ENCODE results near the gene TNIK. TPM values are rescaled to one million over a fixed set of nuclear protein-coding genes. Genes with fewer than 3 reads are reported as not detected.

The TNIK gene
- total and polyA plus RNA-seq, 12 donors, result 9.3 to 51.9 (median 35.1) TPM

DNA sequence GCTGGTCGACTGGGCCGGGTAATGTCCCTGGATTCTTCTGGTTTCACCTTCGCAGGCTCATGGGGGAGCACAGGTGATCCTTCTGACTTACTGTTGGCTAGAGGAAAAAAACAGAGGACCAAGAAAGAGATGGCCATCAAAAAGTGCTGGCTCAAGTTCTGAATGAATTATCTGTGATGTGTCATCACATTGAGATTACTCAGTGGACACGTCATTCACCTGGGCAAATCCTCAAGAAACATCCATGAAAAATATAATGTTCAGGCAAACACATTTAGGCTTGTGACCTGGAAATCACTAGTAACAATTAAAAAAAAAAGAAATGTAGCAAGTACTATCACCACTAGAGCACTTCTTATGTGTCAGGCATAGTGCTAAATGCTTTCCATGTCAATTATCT is 352.1 kb downstream of the TNIK start:
- DNase-seq (no peak), ATAC-seq (no peak)
- intact Hi-C loops (cut with DNase I), result no loop called here
- Histone ChIP-seq H3K27ac (no peak overlapping the region), H3K27me3 (no peaks in the 10 kb centered on the region), H3K36me3 (peaks cover 0 to 48% (median 8%) of the 10 kb centered on the region in 9 donors), H3K4me3 (no peak overlapping the region), H3K4me1 (no peaks in the 10 kb centered on the region), H3K9me3 (no peaks in the 10 kb centered on the region)
- TF ChIP-seq, protein P1, sequence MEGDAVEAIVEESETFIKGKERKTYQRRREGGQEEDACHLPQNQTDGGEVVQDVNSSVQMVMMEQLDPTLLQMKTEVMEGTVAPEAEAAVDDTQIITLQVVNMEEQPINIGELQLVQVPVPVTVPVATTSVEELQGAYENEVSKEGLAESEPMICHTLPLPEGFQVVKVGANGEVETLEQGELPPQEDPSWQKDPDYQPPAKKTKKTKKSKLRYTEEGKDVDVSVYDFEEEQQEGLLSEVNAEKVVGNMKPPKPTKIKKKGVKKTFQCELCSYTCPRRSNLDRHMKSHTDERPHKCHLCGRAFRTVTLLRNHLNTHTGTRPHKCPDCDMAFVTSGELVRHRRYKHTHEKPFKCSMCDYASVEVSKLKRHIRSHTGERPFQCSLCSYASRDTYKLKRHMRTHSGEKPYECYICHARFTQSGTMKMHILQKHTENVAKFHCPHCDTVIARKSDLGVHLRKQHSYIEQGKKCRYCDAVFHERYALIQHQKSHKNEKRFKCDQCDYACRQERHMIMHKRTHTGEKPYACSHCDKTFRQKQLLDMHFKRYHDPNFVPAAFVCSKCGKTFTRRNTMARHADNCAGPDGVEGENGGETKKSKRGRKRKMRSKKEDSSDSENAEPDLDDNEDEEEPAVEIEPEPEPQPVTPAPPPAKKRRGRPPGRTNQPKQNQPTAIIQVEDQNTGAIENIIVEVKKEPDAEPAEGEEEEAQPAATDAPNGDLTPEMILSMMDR (IDR thresholded peaks at IDR 0.05), result no peak
- 67% methylated on average over 4 of the region's 4 CpGs for WGBS, 2 donors

DNA sequence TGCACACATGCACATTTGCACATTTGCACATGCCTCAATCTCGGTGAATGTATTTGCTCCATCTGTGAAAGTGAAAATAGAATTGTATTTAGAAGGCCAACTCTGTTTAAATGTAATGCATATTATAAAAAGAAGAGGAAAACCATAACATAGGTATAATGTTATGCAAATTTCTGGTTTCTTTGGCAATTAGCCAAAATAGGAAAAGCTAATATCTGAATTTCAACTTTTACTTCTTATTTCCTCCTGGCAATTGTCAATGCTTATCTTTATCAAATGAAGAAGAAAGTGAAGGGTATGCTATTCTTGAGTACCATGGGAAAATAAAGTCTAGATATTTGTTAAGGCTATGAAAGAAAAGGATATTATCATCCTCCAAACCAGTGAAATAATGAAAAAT is 357.0 kb downstream of the TNIK start:
- H3K36me3 ChIP-seq, result peaks cover 0 to 50% (median 0%) of the 10 kb centered on the region in 9 donors
- no peak overlapping the region for H3K27ac ChIP-seq
- TF ChIP-seq, protein P1 (IDR thresholded peaks at IDR 0.05), result no peak
- WGBS, 2 donors, result 93 to 95% methylated on average over 1 of the region's 1 CpG
- no peaks in the 10 kb centered on the region for H3K27me3 ChIP-seq
- ATAC-seq (no peak), DNase-seq (no peak)
- H3K9me3 ChIP-seq, result no peaks in the 10 kb centered on the region
- no peak overlapping the region for H3K4me3 ChIP-seq
- intact Hi-C loops (cut with DNase I), result no loop called here
- H3K4me1 ChIP-seq, result no peaks in the 10 kb centered on the region

DNA sequence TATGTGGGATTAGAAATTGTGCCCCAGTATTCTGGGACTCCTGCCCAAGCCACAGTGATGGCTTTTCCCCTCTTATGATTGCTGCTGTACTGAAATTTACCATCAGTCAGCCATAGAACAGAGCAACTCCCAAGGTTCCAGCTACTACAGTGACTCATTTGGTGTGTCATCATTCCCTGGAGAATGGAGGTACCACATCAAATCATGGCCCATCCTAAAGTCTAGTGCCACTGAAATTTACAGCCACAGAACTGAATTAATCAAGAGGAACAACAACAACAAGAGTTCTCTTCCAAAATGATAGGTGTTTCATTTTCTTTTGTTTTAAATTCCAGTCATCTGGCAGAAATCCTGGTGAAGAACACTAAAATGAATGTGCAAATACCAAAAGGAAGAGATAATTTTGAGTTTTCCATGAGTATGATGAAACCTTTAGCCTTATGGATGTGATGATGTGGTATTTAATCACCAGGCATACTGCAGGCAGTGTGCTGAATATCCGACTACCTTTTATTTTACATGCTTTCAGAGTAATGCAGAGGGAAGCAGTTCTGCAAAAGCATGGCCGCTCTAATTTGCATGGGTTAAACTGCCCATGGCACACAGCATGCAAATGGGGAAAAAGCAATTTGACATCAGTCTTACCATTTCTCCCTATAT is 358.1 kb downstream of the TNIK start:
- intact Hi-C loops (cut with DNase I), result no loop called here
- Histone ChIP-seq H3K4me1 (no peaks in the 10 kb centered on the region), H3K9me3 (no peaks in the 10 kb centered on the region), H3K27ac (no peak overlapping the region), H3K36me3 (peaks cover 0 to 39% (median 0%) of the 10 kb centered on the region in 9 donors), H3K4me3 (no peak overlapping the region), H3K27me3 (no peaks in the 10 kb centered on the region)
- DNase-seq, result no peak
- WGBS, 2 donors, result 93 to 97% methylated on average over 2 of the region's 2 CpGs
- TF ChIP-seq, protein P1 (IDR thresholded peaks at IDR 0.05), result no peak
- no peak for ATAC-seq

DNA sequence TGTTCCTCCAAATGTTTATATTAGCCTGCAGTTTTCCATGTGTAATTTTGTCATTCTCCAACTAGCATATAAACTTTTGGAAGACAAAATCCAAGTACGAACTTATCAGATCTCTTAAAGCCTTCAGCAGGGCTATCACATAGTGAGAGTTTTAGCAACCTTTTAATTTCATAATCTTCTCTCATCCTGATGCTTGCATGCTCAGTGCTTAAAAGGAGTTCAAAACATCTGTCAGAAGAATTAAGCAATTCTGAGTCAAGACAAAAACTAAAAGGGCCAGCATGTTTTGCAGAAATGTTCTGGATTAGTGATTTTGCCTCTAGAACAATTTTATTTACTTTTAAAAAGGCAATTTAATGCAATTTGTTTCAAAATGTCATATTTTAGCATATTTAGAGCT is 360.3 kb downstream of the TNIK start:
- H3K27ac ChIP-seq, result no peak overlapping the region
- H3K9me3 ChIP-seq, result no peaks in the 10 kb centered on the region
- no peak for ATAC-seq
- 83 to 88% methylated on average over 1 of the region's 1 CpG for WGBS, 2 donors
- no peak overlapping the region for H3K4me3 ChIP-seq
- H3K27me3 ChIP-seq, result no peaks in the 10 kb centered on the region
- DNase-seq, result no peak
- peaks cover 0 to 6% (median 0%) of the 10 kb centered on the region in 9 donors for H3K4me1 ChIP-seq
- TF ChIP-seq, protein P1 (IDR thresholded peaks at IDR 0.05), result no peak
- H3K36me3 ChIP-seq, result peaks cover 0 to 27% (median 0%) of the 10 kb centered on the region in 9 donors
- intact Hi-C loops (cut with DNase I), result no loop called here
